Fibroblast of lung (primary cell): Measurements from ENCODE around the gene ZZZ3. TPM values are rescaled to one million over a fixed set of nuclear protein-coding genes. Genes with fewer than 3 reads are reported as not detected.
"Not testable (repeated sequence)": the region's sequence is repeated elsewhere in the genome, so short reads cannot be mapped to it uniquely, and the experiment has no call there.

ENCODE experiments used
- DNase-seq, 2 donors: peaks; one replicate each; pipeline versions ENCODE4 v3.0.0 to v3.0.0-alpha.2; 2010; ENCODE audit warnings: low read depth in 2 of 2
- H2AFZ ChIP-seq: 2 replicates; pipeline ENCODE4 v1.5.1; 2012; ENCODE audit warnings: low read length, control low read depth, inconsistent platforms
- H3K27ac ChIP-seq: 2 replicates; pipeline ENCODE4 v1.5.1; 2011; ENCODE audit warnings: low read length, control low read depth; ENCODE audit not compliant: insufficient read depth
- H3K27me3 ChIP-seq: 2 replicates; pipeline ENCODE4 v1.5.1; 2011; ENCODE audit warnings: mild to moderate bottlenecking, low read length; ENCODE audit not compliant: control insufficient read depth, insufficient read depth
- H3K36me3 ChIP-seq: 2 replicates; pipeline ENCODE4 v1.5.1; 2011; ENCODE audit warnings: low read length; ENCODE audit not compliant: control insufficient read depth, insufficient read depth
- H3K4me1 ChIP-seq: 2 replicates; pipeline ENCODE4 v1.5.1; 2011; ENCODE audit warnings: low read length; ENCODE audit not compliant: control insufficient read depth, insufficient read depth; ENCODE audit errors: extremely low read depth
- H3K4me2 ChIP-seq: 2 replicates; pipeline ENCODE4 v1.5.1; 2011; ENCODE audit warnings: low read length, control low read depth; ENCODE audit not compliant: insufficient read depth; ENCODE audit errors: extremely low read depth
- H3K4me3 ChIP-seq, 4 experiments: fragments of 200-600 bp in 1 of 4; sonication (generic) in 1 of 4; replicated peaks in 1 of 4; 2 replicates each; pipeline ENCODE4 v1.5.1; 2011 to 2016; ENCODE audit warnings: low read length in 4 of 4, low read depth in 3 of 4, mild to moderate bottlenecking in 3 of 4, control low read depth in 2 of 4, inconsistent platforms in 1 of 4, mixed read lengths in 1 of 4; ENCODE audit not compliant: insufficient read depth in 1 of 4; ENCODE audit errors: control extremely low read depth in 1 of 4
- H3K79me2 ChIP-seq: 2 replicates; pipeline ENCODE4 v1.5.1; 2012; ENCODE audit warnings: mild to moderate bottlenecking, low read length, inconsistent platforms; ENCODE audit not compliant: control insufficient read depth, insufficient read depth
- H3K9ac ChIP-seq: 2 replicates; pipeline ENCODE4 v1.5.1; 2011; ENCODE audit warnings: mild to moderate bottlenecking, low read length, control low read depth; ENCODE audit not compliant: insufficient read depth
- H3K9me3 ChIP-seq: 2 replicates; pipeline ENCODE4 v1.5.1; 2012; ENCODE audit warnings: low read depth, low read length; ENCODE audit not compliant: control insufficient read depth, insufficient read depth
- H4K20me1 ChIP-seq: 2 replicates; pipeline ENCODE4 v1.5.1; 2011; ENCODE audit warnings: low read length; ENCODE audit not compliant: control insufficient read depth, insufficient read depth; ENCODE audit errors: extremely low read depth
- EZH2 ChIP-seq: IDR thresholded peaks from 2 replicates; pipeline ENCODE4 v1.5.1; 2012; ENCODE audit warnings: low read length, control low read depth, mild to moderate bottlenecking; ENCODE audit errors: missing control alignments
- polyA plus RNA-seq, 2 donors: library from polyadenylated mRNA; depleted of rRNA in 1 of 2; stranded (reverse) in 1 of 2; unstranded in 1 of 2; fragments of >200 nt; gene quantifications; 2 replicates each; pipeline ENCODE4 v1.2.1, GENCODE V29; 2011 to 2012; ENCODE audit warnings: missing spikeins in 1 of 2
- total RNA-seq: library from RNA; depleted of rRNA; stranded (reverse); fragments of >200 nt; gene quantifications from 2 replicates; pipeline ENCODE4 v1.2.1, GENCODE V29; 2014
- TF ChIP-seq, protein P1 (sequence below), 2 donors: IDR thresholded peaks in 1 of 2; conservative IDR thresholded peaks in 1 of 2; 1 replicate in 1 of 2; 2 replicates in 1 of 2; pipeline ENCODE4 v1.5.1; 2011 to 2012; ENCODE audit warnings: low read length in 2 of 2, control low read depth in 1 of 2, inconsistent platforms in 1 of 2, low read depth in 1 of 2, mild to moderate bottlenecking in 1 of 2

ZZZ3 gene
- total and polyA plus RNA-seq, 2 donors (not counting 1 experiment from before 2014, with no cell fraction given) = 38.6 to 111 TPM

- peaks cover 6% of the 10 kb centered on the region for H3K4me1 ChIP-seq
- H3K4me3 ChIP-seq = no peak overlapping the region
- H3K79me2 ChIP-seq = peaks cover 82% of the 10 kb centered on the region
- no peaks in the 10 kb centered on the region for H3K36me3 ChIP-seq
- no peak overlapping the region for H3K27ac ChIP-seq
- no peaks in the 10 kb centered on the region for H3K27me3 ChIP-seq
- no peak overlapping the region for H3K4me2 ChIP-seq
- DNase-seq = no peak
- H2AFZ ChIP-seq = no peak overlapping the region
- H3K9ac ChIP-seq = no peak overlapping the region
- H4K20me1 ChIP-seq = no peaks in the 10 kb centered on the region
- no peaks in the 10 kb centered on the region for H3K9me3 ChIP-seq
- TF ChIP-seq, protein P1, sequence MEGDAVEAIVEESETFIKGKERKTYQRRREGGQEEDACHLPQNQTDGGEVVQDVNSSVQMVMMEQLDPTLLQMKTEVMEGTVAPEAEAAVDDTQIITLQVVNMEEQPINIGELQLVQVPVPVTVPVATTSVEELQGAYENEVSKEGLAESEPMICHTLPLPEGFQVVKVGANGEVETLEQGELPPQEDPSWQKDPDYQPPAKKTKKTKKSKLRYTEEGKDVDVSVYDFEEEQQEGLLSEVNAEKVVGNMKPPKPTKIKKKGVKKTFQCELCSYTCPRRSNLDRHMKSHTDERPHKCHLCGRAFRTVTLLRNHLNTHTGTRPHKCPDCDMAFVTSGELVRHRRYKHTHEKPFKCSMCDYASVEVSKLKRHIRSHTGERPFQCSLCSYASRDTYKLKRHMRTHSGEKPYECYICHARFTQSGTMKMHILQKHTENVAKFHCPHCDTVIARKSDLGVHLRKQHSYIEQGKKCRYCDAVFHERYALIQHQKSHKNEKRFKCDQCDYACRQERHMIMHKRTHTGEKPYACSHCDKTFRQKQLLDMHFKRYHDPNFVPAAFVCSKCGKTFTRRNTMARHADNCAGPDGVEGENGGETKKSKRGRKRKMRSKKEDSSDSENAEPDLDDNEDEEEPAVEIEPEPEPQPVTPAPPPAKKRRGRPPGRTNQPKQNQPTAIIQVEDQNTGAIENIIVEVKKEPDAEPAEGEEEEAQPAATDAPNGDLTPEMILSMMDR (conservative IDR thresholded peaks at IDR 0.05 in 1 of 2, IDR thresholded peaks at IDR 0.05 in 1 of 2; ENCODE audit: low read depth in 1 of 2, low read length in 2 of 2) = no peak
- TF ChIP-seq EZH2 = no peak
These were observed 3.5 kb downstream of the ZZZ3 start for GRCh38 chr1:77678660-77679610.

- H3K36me3 ChIP-seq, H3K9me3 ChIP-seq, H3K9ac ChIP-seq, H3K27ac ChIP-seq, H3K27me3 ChIP-seq, H3K4me3 ChIP-seq, H3K4me2 ChIP-seq, H4K20me1 ChIP-seq, DNase-seq, H2AFZ ChIP-seq: not testable (repeated sequence)
- peaks cover 10% of the 10 kb centered on the region for H3K4me1 ChIP-seq
- peaks cover 97% of the 10 kb centered on the region for H3K79me2 ChIP-seq
These were observed 7.7 kb downstream of the ZZZ3 start for GRCh38 chr1:77674807-77675206.

GRCh38 chr1:77673716-77674355, 8.6 kb downstream of the ZZZ3 start:
- Histone ChIP-seq H3K9ac (no peak overlapping the region), H3K27me3 (no peaks in the 10 kb centered on the region), H3K4me2 (peak overlapping the region; percentile 3), H4K20me1 (no peaks in the 10 kb centered on the region), H2AFZ (no peak overlapping the region), H3K27ac (peak overlapping the region; percentile 7), H3K4me3 (no peak overlapping the region), H3K9me3 (no peaks in the 10 kb centered on the region), H3K36me3 (no peaks in the 10 kb centered on the region), H3K79me2 (peaks cover 97% of the 10 kb centered on the region), H3K4me1 (peaks cover 10% of the 10 kb centered on the region)
- DNase-seq = peak in 1 of 2 donors; percentile 25
- TF ChIP-seq EZH2 = no peak
- TF ChIP-seq, protein P1 (conservative IDR thresholded peaks at IDR 0.05 in 1 of 2, IDR thresholded peaks at IDR 0.05 in 1 of 2; ENCODE audit: low read depth in 1 of 2, low read length in 2 of 2) = no peak
